ENCODE results near the gene MAML2. TPM values are rescaled to one million over a fixed set of nuclear protein-coding genes. Genes with fewer than 3 reads are reported as not detected.
A peak's percentile ranks its signal among the peaks of the same experiment; 100 is the strongest.

MAML2 gene
- total and polyA plus RNA-seq, 2 of the 13 experiments (the other 11 are each of a cell fraction or from before 2014, with no cell fraction given) = 2.3 to 25.9 TPM

DNA sequence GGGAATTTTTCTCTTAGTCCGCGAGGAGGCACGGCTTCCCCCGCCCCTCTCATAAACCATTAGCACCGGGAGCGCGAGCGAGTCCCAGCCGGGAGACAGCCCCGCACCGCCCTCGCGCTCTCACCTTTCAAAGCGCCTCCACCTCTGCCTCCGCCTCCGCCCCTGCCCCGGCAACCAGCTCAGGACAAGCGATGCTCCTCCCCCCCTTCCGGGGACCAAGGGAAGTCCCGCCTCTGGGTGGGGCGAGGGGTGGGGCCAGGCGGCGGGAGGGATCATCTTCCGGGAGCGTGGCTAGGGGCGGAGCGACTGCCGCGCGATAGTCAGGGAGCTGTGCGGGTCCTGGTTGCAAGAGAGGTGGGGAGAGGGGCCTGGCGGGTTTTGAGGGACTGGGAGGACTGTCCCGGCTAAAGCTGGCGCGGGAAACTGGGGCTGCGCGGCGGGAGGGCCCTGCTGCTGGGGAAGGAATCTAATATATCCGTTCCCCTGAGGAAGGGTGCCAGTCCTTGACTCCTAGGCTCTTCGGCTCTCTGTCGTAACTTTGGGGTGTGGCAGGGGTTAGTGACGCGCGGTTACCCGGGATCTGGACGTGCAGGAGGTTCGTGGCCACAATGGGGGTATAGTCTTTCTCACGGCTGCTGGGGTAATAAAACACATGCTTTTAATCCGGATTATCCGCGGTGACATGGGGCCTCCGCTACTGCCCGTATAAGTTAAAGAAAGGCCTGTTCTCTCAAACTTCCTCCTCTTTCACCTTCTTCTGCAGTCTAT lies 46.9 kb upstream of the MAML2 start, which contains the start of the genes CCDC82 and JRKL (continued):
- TF ChIP-seq, protein P1, sequence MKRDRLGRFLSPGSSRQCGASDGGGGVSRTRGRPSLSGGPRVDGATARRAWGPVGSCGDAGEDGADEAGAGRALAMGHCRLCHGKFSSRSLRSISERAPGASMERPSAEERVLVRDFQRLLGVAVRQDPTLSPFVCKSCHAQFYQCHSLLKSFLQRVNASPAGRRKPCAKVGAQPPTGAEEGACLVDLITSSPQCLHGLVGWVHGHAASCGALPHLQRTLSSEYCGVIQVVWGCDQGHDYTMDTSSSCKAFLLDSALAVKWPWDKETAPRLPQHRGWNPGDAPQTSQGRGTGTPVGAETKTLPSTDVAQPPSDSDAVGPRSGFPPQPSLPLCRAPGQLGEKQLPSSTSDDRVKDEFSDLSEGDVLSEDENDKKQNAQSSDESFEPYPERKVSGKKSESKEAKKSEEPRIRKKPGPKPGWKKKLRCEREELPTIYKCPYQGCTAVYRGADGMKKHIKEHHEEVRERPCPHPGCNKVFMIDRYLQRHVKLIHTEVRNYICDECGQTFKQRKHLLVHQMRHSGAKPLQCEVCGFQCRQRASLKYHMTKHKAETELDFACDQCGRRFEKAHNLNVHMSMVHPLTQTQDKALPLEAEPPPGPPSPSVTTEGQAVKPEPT (CRISPR knock-in tag; IDR thresholded peaks at IDR 0.05; ENCODE audit: low read depth) = peak; percentile 63; the same call in 1 of the 2 replicates
- TF ChIP-seq, protein P2, sequence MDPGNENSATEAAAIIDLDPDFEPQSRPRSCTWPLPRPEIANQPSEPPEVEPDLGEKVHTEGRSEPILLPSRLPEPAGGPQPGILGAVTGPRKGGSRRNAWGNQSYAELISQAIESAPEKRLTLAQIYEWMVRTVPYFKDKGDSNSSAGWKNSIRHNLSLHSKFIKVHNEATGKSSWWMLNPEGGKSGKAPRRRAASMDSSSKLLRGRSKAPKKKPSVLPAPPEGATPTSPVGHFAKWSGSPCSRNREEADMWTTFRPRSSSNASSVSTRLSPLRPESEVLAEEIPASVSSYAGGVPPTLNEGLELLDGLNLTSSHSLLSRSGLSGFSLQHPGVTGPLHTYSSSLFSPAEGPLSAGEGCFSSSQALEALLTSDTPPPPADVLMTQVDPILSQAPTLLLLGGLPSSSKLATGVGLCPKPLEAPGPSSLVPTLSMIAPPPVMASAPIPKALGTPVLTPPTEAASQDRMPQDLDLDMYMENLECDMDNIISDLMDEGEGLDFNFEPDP (CRISPR knock-in tag; conservative IDR thresholded peaks at IDR 0.05) = 0 out of 2 replicates have a peak, but pooled peaks have one; percentile 80
- TF ChIP-seq, protein P3, sequence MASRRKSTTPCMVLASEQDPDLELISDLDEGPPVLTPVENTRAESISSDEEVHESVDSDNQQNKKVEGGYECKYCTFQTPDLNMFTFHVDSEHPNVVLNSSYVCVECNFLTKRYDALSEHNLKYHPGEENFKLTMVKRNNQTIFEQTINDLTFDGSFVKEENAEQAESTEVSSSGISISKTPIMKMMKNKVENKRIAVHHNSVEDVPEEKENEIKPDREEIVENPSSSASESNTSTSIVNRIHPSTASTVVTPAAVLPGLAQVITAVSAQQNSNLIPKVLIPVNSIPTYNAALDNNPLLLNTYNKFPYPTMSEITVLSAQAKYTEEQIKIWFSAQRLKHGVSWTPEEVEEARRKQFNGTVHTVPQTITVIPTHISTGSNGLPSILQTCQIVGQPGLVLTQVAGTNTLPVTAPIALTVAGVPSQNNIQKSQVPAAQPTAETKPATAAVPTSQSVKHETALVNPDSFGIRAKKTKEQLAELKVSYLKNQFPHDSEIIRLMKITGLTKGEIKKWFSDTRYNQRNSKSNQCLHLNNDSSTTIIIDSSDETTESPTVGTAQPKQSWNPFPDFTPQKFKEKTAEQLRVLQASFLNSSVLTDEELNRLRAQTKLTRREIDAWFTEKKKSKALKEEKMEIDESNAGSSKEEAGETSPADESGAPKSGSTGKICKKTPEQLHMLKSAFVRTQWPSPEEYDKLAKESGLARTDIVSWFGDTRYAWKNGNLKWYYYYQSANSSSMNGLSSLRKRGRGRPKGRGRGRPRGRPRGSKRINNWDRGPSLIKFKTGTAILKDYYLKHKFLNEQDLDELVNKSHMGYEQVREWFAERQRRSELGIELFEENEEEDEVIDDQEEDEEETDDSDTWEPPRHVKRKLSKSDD (CRISPR knock-in tag; IDR thresholded peaks at IDR 0.05; ENCODE audit: low read depth) = no peak
- TF ChIP-seq, protein P4, sequence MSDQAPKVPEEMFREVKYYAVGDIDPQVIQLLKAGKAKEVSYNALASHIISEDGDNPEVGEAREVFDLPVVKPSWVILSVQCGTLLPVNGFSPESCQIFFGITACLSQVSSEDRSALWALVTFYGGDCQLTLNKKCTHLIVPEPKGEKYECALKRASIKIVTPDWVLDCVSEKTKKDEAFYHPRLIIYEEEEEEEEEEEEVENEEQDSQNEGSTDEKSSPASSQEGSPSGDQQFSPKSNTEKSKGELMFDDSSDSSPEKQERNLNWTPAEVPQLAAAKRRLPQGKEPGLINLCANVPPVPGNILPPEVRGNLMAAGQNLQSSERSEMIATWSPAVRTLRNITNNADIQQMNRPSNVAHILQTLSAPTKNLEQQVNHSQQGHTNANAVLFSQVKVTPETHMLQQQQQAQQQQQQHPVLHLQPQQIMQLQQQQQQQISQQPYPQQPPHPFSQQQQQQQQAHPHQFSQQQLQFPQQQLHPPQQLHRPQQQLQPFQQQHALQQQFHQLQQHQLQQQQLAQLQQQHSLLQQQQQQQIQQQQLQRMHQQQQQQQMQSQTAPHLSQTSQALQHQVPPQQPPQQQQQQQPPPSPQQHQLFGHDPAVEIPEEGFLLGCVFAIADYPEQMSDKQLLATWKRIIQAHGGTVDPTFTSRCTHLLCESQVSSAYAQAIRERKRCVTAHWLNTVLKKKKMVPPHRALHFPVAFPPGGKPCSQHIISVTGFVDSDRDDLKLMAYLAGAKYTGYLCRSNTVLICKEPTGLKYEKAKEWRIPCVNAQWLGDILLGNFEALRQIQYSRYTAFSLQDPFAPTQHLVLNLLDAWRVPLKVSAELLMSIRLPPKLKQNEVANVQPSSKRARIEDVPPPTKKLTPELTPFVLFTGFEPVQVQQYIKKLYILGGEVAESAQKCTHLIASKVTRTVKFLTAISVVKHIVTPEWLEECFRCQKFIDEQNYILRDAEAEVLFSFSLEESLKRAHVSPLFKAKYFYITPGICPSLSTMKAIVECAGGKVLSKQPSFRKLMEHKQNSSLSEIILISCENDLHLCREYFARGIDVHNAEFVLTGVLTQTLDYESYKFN (CRISPR knock-in tag; conservative IDR thresholded peaks at IDR 0.05) = peak; percentile 52
- TF ChIP-seq, protein P5, sequence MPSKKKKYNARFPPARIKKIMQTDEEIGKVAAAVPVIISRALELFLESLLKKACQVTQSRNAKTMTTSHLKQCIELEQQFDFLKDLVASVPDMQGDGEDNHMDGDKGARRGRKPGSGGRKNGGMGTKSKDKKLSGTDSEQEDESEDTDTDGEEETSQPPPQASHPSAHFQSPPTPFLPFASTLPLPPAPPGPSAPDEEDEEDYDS (CRISPR knock-in tag; IDR thresholded peaks at IDR 0.05) = peak; percentile 87
- TF ChIP-seq, protein P6, sequence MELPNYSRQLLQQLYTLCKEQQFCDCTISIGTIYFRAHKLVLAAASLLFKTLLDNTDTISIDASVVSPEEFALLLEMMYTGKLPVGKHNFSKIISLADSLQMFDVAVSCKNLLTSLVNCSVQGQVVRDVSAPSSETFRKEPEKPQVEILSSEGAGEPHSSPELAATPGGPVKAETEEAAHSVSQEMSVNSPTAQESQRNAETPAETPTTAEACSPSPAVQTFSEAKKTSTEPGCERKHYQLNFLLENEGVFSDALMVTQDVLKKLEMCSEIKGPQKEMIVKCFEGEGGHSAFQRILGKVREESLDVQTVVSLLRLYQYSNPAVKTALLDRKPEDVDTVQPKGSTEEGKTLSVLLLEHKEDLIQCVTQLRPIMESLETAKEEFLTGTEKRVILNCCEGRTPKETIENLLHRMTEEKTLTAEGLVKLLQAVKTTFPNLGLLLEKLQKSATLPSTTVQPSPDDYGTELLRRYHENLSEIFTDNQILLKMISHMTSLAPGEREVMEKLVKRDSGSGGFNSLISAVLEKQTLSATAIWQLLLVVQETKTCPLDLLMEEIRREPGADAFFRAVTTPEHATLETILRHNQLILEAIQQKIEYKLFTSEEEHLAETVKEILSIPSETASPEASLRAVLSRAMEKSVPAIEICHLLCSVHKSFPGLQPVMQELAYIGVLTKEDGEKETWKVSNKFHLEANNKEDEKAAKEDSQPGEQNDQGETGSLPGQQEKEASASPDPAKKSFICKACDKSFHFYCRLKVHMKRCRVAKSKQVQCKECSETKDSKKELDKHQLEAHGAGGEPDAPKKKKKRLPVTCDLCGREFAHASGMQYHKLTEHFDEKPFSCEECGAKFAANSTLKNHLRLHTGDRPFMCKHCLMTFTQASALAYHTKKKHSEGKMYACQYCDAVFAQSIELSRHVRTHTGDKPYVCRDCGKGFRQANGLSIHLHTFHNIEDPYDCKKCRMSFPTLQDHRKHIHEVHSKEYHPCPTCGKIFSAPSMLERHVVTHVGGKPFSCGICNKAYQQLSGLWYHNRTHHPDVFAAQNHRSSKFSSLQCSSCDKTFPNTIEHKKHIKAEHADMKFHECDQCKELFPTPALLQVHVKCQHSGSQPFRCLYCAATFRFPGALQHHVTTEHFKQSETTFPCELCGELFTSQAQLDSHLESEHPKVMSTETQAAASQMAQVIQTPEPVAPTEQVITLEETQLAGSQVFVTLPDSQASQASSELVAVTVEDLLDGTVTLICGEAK (IDR thresholded peaks at IDR 0.05) = peak; percentile 12; the same call in 1 of the 2 replicates
- TF ChIP-seq, protein P6 (CRISPR knock-in tag; IDR thresholded peaks at IDR 0.05) = peak; percentile 40; the same call in 1 of the 2 replicates
